Activated CD8-positive, alpha-beta memory T cell treated with anti-CD3 and anti-CD28 coated beads, Interleukin-2, amount 50 U/mL, for 48 hours (primary cell): Measurements from ENCODE around the gene DLGAP1.

Experiments used
- DNase-seq: peaks from one replicate; pipeline ENCODE4 v3.0.0-alpha.2; 2020

DLGAP1 gene

GRCh38 chr18:3544537-3544936, 910.6 kb downstream of the DLGAP1 start:
- no peak for DNase-seq

- no peak for DNase-seq
Measured at GRCh38 chr18:3541549-3542386, 913.3 kb downstream of the DLGAP1 start.

- no peak for DNase-seq
Measured at GRCh38 chr18:3540805-3541548, 914.1 kb downstream of the DLGAP1 start.

- no peak for DNase-seq
Measured at GRCh38 chr18:3538954-3539617, 916.0 kb downstream of the DLGAP1 start.

GRCh38 chr18:3538456-3538855, 916.7 kb downstream of the DLGAP1 start:
- no peak for DNase-seq

GRCh38 chr18:3530807-3531206, 924.3 kb downstream of the DLGAP1 start:
- DNase-seq = no peak

- DNase-seq = no peak
Measured at GRCh38 chr18:3529601-3530000, 925.5 kb downstream of the DLGAP1 start.

- DNase-seq = no peak
Measured at GRCh38 chr18:3529077-3529476, 926.0 kb downstream of the DLGAP1 start.

GRCh38 chr18:3528231-3528630, 926.9 kb downstream of the DLGAP1 start:
- DNase-seq = no peak

- DNase-seq = no peak
Measured at GRCh38 chr18:3526421-3527354, 928.4 kb downstream of the DLGAP1 start.

GRCh38 chr18:3525870-3526420, 929.2 kb downstream of the DLGAP1 start:
- peak; percentile 57 for DNase-seq

GRCh38 chr18:3524706-3525105, 930.4 kb downstream of the DLGAP1 start:
- DNase-seq = no peak

GRCh38 chr18:3520230-3521085, 934.6 kb downstream of the DLGAP1 start:
- no peak for DNase-seq

- DNase-seq = no peak
Measured at GRCh38 chr18:3514312-3515216, 940.5 kb downstream of the DLGAP1 start.

- no peak for DNase-seq
Measured at GRCh38 chr18:3513481-3513880, 941.6 kb downstream of the DLGAP1 start.

- no peak for DNase-seq
Measured at GRCh38 chr18:3511980-3512379, 943.1 kb downstream of the DLGAP1 start.

GRCh38 chr18:3510896-3511295, 944.2 kb downstream of the DLGAP1 start:
- DNase-seq = no peak

GRCh38 chr18:3510024-3510423, 945.1 kb downstream of the DLGAP1 start:
- DNase-seq = no peak

GRCh38 chr18:3508576-3509549, 946.2 kb downstream of the DLGAP1 start:
- DNase-seq = no peak
